ENCODE results near the gene KRTAP5-10.
"Not testable (repeated sequence)": the region's sequence is repeated elsewhere in the genome, so short reads cannot be mapped to it uniquely, and the experiment has no call there.

Gene KRTAP5-10

DNA sequence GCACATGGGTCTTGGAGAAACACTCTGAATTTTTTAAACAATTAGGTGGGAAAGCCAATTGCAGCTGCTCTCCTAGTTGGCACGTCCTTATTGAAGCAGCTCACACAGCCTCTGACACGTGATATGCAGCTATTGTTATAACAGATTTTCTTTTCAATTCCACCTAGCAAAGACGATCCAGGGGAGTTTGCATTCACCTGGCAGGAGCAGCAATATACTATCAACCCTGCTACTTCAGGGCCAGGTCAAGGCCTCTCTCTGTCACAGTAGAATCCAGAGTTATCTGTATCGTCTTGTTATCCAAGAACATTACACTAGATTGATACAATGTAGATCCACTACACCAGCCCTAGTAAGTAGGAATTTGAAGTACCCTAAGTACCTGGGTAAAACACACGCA is 9.1 kb downstream of the KRTAP5-10 start:
- FAIRE-seq = no peak

DNA sequence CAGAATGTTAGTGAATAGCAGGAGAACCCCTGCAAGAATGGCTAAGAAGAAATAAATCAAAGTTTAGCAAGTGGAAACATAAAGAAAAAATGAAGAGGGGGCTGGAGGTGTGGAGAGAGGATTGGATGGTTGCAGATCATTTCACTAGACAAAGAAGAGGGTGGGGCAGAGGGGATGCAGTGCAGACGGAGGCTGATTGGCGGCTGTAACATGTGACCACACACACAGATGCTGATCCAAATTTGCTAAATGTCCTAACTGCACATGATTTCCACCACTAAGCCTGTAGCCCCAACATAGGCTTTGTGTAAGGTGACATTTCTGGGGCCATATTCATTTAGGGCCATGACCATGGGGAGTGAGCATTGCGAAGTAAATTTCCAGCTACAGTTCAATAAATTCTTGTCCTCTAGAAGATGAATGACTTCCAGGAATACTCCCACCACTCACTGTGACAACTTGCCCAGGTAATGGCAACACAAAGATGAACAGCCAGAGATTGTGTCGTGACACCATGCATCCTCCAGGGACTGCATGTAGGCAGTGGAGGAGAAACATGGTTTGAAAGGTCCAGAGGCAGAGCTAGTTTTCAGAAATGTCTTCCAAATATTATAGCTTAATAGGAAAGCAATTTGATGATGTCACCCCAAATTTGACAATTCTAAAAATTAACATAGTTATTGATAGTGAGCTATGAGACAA is 10.5 kb downstream of the KRTAP5-10 start:
- no peak for FAIRE-seq

DNA sequence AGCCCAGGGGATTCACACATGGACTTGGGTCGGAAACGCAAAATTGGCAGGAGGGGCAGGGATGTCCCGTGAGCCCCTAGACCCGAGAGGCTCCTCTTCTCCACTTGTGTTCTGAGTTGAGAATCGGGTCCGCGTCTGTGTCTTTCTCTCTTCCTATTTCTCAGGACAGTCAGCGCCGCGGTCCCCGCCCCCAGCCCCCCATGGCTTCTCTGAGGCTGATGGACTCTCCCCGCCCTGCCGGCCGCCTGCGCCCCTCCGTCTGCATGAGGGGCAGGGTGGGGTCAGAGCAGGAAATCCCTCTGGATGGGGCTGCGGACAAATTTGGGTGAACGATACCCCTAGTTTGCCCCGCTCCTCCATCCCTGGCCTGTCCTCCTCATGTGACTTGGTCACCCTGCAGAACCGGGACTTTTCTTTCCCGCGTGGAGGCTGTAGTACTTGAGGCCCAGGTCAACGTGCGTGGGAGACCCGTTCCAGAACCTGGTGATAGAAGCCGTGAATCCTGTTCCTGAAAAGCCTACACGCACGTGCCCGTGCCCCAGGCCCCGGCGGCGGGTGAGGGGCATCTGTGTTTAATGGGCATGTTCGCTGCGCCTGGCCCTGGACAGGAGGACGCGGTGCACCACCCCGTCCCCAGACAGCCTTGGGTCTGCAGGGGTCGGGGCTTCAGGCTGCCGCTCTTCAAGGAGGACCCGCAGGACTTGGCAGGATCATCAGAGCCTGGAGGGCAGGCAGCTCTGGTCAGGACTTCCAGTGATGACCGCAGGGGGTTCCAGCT is 11.5 kb downstream of the KRTAP5-10 start:
- not testable (repeated sequence) for FAIRE-seq

DNA sequence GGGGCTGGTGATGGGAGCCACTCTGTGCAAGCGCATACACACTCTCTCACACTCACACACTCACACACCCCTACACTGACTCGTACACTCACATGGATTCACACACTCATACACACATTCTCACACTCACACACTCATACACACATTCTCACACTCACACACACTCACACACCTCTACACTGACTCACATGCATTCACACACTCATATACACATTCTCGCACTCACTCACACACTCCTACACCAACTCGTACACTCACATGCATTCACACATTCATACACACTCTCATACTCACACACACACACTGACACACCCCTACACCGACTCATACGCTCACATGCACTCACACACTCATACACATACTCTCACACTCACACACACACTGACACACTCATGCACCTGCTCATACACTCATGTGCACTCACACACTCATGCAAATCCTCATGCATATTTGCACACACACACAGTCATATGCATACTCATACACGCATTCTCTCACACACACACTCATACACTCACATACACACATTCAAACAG is 12.2 kb downstream of the KRTAP5-10 start:
- no peak for FAIRE-seq

DNA sequence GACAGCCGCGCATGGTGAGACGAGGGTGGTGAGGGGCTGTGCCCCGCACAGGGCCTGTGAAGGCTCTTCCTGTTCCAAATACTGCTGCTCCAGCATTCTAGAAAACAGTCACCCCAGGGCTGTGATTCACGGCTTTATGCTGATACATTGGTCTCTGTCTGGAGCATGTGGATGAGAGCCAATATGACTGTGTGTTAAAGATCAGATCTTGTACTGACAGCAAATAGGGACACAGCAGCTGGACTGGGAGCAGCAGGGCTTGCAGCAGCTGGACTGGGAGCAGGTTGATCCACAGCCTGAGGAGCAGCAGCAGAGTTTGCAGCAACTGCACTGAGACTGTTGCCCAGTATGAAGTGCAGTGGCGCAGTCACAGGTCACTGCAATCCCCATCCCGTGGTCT is 14.2 kb downstream of the KRTAP5-10 start:
- FAIRE-seq = not testable (repeated sequence)

DNA sequence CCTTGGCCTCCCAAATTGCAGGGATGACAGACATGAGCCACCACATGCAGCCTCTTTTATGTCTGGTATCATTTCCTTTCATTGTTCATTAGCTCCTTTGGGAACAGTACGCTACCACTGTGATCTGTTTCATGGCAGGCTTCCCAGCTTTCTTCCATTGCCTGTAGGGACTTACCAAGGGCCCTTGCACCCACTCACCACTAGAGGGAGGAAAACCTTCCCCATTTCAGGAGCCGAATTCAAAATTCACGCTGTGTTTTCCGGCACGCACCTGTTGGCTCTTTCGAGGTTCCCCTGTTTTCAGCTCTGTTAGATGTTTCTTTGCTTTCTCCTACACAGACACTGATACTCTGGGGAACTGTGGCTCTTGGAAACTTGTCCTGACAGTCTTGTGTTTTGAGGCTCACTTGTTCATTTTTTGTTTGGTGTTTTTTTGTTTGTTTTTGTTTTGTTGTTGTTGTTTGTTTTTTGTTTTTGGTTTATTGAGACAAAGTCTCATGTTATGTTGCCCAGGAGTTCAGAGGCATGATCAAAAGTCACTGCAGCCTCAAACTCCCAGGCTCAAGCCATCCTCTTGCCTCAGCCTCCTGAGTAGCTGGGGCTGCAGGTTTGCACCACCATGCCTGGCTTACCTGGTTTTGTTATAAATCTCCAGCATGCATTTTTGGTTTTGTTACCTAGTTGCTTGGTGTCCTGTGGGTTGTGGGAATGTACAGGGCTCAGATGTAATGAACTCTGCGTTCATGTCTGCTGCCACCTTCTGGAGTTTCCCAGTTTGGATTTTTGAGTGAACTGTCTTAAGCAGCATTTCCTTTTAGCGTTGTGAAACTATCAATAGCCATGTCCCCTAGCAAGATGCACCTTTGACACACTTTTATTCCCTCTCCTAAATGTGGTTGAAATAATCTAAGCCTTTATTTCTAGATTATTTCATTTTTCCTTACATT is 15.0 kb downstream of the KRTAP5-10 start:
- FAIRE-seq = peak; percentile 25

DNA sequence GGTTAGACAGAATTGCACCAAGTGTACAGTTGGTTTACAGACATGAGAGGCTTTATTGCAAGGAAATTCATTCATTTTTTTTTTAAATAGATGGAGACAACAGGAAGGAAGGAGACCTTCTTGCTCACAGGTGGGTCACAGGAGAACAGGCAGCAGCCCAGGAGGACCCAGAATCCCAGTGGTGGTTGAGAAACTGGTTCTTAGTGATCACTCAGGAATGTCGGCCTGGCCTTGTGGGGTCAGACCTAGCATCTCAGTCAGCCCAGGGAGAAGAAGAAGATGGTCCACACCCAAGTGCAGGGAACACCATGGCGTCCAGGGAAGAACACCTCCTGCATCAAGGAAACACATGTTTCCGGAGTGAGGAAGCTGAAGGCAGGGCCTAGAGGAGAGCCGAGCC is 16.5 kb downstream of the KRTAP5-10 start:
- no peak for FAIRE-seq

DNA sequence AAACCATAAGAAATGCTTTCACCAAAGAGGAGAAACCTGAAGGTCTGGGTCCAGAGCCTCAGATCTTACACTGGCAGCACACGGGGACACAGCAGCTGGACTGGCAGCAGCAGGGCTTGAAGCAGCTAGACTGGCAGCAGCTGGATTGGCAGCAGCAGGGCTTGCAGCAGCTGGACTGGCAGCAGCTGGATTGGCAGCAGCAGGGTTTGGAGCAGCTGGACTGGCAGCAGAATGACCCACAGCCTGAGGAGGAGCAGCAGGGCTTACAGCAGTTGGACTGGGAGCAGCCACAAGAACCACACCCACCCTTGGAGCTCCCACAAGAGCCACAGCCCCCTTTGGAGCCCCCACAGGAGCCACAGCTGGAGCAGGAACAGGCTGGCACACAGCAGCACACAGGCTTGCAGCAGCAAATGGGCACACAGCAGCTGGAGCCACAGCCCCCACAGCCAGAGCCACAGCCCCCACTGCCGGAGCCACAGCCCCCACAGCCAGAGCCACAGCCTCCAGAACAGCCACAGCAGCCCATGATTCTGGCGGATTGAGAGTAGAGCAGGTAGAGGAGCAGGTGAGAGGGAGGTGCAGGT is 17.0 kb downstream of the KRTAP5-10 start, which contains the start of gene KRTAP5-11:
TSS of gene KRTAP5-11 (minus strand) at position 567 of the 587 bp plus-strand sequence. CDS start at position 529, 38 bp downstream.
- no peak for FAIRE-seq

DNA sequence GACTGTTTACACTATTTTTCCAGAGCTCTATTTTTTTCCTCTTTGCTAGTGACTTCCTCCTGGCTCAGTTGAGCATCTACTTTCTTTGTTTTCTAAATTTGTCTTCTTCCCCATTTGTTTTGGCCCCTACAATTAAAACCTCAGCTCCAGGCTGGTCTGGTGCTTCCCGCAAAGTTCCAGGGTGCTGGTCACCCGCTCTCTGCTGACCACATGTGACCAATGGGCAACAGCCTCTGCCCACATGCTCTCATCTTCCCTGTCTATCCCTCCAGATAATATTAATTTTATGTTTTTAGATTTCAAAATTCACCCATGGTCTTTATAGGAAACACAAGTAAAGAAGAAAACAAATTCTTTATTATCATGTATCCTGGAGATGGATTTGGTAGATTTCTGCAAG is 17.6 kb downstream of the KRTAP5-10 start:
- FAIRE-seq = not testable (repeated sequence)

DNA sequence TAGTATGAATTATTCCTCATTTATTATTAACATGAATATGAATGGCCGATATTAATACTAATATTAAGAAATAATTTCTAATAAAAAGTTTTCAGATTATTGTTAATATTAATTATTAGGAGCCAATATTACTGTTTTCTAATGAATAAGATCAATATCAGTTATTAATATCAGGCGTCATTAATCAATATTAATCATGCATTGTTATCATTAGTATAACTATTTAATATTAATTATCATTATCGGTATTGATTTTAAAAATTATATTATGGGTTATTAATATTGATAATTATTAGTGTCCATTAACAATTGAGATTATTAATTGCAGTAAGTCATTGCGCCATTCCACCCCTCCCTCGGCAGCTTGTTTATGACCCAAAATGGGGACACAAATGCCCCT is 20.3 kb downstream of the KRTAP5-10 start:
- FAIRE-seq = peak; percentile 11

DNA sequence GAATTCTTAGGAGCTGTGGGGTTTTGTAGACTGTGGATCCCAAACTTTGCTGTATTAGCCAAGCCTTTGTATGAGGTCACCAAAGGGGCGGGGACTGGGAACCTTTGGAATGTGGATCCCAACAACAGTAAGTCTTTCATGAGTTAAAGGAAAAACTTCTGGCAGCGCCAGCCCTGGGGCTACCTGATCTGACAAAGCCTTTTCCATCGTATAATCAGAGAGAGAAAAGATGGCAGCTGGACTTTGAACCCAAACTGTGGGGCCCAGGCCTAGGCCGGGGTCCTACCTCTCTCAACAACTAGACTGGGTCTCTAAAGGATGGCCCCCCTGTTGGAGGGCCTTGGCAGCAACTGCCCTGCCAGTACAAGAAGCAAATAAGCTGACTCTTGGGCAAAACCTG is 23.0 kb downstream of the KRTAP5-10 start:
- FAIRE-seq = not testable (repeated sequence)

DNA sequence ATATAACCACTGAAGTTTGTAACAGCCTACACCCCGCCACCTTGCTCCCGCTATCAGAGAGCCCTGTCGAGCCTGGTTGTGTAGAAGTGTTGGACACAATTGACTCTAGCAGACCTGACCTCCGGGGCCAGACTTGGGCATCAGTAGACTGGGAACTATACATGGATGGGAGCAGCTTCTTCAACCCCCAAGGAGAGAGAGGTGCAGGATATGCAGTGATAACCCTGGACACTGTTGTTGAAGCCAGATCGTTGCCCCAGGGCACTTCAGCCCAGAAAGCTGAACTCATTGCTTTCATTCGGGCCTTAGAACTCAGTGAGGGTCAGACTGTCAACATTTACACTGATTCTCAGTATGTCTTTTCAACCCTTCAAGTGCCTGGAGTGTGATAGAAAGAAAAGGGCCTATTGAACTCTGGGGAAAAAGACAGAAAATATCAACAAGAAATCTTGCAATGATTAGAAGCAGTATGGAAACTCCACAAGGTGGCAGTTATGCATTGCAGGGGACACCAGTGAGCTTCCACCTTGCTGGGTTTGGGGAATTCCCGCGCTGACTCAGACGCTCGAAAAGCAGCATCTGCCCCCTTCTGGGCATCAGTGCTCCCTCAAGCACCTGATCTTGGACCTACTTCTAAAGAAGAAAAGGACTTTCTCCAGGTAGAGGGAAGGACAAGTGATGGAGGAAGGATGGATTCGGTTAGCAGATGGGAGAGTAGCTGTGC is 23.6 kb downstream of the KRTAP5-10 start:
- not testable (repeated sequence) for FAIRE-seq

DNA sequence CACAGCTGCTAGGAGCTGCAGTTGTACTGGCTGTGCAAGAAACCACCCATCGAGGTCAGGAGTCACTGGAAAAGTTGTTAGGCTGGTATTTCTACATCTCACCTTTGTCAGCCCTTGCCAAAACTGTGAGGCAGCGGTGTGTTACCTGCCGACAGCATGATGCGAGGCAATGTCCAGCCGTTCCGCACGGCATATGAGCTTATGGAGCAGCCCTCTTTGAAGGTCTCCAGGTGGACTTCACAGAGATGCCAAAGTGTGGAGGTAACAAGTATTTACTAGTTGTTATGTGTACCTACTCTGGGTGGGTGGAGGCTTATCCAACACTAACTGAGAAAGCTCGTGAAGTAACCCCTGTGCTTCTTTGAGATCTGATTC is 24.2 kb downstream of the KRTAP5-10 start:
- not testable (repeated sequence) for FAIRE-seq

DNA sequence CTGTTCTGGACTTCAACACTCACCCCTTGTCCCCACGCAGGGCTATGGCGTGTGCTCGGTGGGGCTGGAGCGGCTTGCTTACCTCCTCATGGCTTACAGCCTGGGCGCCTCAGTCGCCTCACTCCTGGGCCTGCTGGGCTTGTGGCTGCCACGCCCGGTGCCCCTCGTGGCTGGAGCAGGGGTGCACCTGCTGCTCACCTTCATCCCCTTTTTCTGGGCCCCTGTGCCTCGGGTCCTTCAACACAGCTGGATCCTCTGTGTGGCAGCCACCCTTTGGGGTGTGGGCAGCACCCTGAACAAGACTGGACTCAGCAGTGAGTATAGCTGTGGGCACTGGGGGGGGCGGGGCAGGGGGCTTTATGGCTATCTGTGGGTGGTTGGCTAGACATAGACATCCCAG is 37.9 kb downstream of the KRTAP5-10 start:
- not testable (repeated sequence) for FAIRE-seq

DNA sequence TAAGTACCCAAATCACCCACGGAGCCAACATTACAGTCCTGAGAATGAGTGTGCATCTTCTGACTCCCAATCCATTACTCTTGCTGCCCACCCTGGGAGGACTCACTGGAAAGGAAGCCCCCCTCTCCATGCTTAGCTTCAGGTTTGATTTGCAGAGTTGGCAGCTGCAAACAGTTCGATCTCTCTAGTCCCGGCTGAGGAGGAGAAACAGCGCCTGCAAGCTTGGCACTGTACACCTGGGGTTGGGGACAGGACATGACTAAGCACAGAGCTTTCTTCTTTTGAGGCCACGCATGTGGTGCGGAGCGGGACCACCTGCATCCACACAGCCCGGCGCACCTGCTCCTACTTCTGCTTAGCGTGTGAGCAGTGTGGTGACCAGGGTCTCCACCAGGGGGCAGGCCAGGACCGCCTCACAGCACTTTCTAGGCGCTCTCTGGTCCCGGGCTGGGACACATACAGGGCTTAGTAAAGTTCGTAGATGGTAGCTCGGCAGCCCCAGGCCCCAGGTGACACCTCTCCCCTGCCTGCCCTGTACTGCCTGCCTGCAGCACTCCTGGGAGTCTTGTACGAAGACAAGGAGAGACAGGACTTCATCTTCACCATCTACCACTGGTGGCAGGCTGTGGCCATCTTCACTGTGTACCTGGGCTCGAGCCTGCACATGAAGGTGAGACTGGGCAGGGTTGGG is 39.6 kb downstream of the KRTAP5-10 start:
- FAIRE-seq = not testable (repeated sequence)

DNA sequence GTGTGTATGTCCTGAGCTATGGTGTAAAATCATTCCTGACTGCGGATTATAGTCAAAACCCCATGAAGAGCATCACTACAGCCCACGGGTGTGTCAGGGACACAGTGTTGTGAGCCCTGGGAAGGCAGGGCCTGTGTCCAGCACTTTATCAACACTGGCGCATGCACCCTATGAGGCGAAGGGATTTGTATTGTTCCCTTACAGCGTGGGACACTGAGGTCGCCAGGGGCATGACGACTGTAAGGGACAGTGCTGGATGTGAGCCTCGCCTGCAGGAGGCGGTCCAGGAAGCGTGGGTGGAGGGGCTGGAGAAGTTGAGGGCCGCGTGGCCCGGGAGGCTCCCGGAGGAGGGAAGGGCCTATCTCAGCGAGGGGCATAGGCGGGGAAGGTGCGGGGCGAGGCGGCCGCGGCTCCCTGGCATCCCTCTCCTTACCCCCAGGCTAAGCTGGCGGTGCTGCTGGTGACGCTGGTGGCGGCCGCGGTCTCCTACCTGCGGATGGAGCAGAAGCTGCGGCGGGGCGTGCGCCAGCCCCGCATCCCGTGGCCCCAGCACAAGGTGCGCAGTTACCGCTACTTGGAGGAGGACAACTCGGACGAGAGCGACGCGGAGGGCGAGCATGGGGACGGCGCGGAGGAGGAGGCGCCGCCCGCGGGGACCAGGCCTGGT is 41.6 kb downstream of the KRTAP5-10 start:
- not testable (repeated sequence) for FAIRE-seq

DNA sequence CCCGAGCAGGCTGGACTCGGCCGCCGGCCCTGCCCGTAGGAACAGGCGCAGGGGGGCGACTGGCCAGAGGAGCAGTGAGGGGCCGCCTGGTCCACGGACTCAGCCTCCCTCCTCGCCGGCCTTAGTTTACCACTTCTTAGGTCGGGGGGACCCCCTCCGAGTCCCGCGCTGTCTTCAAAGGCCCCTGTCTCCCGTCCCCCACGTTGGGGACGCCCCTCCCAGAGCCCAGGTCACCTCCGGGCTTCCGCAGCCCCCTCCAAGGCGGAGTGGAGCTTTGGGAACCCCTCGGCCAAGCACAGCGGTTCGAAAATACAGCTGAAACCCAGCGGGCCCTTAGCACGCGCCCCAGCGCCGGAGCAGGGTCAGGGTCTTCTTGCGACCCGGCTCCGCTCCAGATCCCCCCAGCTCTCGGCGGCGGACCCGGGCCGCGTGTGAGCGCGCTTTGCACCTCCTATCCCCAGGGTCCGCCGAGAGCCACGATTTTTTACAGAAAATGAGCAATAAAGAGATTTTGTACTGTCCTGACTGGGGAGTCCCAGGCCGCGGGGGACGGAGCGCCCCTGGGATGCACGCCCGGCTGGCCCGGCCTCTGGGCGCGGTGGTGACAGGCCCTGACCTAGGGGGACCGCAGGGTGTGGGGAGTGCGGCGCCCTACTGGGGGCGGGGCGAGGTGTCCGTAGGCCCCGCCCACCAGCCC is 42.3 kb downstream of the KRTAP5-10 start:
- FAIRE-seq = not testable (repeated sequence)

DNA sequence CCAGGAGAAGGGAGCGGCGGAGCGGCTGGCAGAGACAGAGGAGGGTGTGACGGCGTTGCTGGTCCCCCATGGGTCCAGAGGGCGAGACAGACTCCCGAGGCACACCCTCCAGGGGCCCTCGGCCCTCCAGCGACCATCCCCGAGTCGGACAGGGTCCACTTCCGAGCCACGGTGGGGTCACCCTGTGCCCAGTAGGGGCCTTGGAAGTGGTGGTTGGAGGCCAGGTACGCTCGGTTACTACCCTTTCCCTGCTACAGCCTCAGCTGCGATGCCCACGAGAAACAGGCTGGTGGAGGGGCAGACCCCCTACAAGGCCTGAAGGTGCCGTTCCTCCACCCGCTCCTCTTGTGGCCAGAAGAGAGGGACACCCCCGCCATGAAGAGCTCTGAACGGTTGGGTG is 42.9 kb downstream of the KRTAP5-10 start:
- FAIRE-seq = not testable (repeated sequence)

DNA sequence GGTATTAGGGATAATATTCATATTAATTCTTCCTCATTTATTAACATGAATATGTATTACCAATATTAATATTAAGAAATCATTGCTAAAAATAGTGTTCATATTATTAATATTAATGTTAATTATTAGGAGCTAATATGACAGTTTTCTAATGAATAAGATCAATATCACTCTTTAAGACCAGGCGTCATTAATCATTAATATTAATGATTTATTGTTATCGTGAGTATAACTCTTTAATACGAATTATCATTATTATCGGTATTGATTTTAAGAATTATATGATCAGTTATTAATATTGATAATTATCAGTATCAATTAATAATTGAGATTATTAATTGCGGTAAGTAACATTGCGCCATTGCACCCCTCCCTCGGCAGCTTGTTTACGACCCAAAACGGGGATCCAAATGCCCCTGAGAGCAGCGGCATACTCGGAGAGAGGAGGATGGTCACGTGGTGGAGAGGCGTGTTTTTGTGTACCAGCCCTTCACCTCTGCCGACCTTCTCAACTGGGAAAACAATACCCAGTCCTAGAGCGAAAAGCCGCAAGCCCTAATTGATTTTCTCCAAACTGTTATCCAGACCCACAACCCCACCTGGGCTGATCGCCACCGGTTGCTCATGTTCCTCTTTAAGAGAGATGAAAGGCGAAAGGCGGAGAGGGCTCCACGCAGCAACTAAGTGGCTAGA is 46.0 kb downstream of the KRTAP5-10 start:
- FAIRE-seq = peak; percentile 77
